Measurements from ENCODE around the gene UBXN7.
"Not testable (repeated sequence)": the region's sequence is repeated elsewhere in the genome, so short reads cannot be mapped to it uniquely, and the experiment has no call there.

UBXN7 gene

DNA sequence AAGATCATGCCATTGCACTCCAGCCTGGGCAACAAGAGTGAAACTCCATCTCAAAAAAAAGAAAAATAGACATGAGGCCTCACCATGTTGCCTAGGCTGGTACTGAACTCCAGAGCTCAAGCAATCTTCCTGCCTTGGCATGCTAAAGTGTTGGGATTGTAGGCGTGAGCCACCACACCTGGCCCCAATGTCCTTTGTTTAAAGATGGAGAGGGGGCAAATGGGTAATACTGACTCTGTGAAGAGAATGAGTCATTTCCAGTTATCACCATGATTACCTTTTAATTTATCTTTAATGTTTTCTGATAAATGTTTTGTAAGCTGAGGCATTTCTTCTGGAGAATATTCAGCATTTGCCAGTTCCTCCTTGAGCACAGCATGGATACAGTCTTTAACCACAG is 116.4 kb downstream of the UBXN7 start:
- DNase-seq: no peak

- no peak for DNase-seq
Observed at GRCh38 chr3:196314597-196314996, 117.6 kb downstream of the UBXN7 start.

- not testable (repeated sequence) for DNase-seq
Observed at GRCh38 chr3:196314086-196314485, 118.1 kb downstream of the UBXN7 start.

- DNase-seq: not testable (repeated sequence)
Observed at GRCh38 chr3:196302960-196303359, 129.3 kb downstream of the UBXN7 start.

DNA sequence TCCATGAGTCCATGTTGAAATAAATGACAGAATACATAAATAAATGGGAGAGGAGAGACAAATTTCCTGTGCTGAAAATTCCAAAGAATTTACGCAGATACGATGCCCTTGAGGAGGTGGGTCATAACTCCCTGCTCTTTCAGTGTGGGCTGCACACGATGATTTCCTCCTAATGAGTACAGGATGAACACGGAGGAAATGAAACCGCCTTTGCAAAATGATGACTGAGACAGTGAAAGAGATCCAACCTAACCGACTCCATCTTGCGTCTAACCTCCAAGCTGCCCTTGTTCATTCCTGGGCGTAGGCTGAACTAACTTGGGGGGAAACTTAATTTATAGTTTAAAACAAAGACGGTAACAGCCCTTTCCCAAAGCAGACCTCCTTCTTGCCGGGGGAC is 129.7 kb downstream of the UBXN7 start:
- DNase-seq: not testable (repeated sequence)

DNA sequence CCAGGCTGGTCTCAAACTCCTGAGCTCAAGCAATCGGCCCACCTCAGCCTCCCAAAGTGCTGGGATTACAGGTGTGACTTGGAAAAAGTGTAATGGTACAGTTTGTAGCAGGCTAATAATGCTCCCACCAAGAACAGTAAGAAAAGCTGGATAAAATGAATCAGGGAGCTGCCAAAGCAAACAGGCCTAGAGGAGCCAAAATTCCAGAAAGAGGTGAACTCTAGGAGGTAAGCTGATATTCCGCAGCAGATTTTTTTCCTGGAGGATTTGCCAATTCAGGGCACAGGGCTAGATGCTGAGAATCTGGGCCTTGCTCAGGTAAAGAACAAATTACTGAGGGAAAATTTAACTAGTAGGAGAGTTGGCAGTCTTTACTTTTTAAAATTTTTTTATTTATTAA is 133.7 kb downstream of the UBXN7 start:
- no peak for DNase-seq
